TTC549 (cell line): ENCODE results near the gene ZMYND8.
A peak's percentile ranks its signal among the peaks of the same experiment; 100 is the strongest.
"Not testable (repeated sequence)": the region's sequence is repeated elsewhere in the genome, so short reads cannot be mapped to it uniquely, and the experiment has no call there.

Source experiments
- FAIRE-seq: peaks from 2 replicates; lab custom pipeline; 2012; peaks lifted over from hg19 to GRCh38; lab: Jason Lieb, UNC

Gene ZMYND8

DNA sequence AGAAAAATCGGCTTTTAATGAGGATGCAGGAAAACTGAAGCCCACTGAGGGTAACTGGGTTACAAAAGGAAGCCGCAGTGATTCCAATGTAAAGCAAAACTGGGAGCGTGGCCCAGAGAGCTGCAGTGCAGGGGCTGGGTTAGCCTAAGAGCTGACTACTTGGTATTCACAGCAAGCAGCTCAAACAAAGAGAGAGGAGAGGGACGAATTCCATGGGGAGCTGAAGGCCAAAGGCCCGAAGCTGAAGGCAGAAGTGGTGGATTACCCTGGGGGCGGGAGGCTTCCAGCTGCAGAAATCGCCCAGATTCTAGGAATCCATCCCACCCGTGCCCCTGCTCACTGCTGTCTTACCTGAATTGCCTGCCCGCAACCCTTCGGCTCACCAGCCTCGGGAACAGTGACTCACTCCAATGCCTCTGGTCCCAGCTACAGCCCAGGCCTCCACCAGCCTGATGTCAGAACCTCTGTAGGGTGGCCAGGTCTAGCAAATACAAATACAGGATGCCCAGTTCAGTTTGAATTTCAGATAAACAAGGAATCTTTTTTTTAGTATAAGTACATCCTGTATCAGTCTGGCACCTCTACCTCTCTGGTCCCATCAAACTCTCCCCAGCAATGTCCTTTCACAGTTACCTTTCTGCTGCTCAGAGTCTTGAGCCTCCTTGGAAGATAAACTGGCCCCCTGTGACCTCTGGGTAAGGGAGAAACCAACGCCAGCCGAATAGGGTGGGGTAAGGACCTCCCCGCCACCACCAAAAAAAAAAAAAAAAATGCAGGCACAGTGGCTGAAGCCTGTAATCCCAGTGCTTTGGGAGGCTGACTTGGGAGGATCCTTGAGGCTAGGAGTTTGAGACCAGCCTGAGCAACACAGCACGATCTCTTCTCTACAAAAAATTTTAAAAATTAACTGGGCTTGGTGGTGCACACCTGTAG is 14.6 kb upstream of the ZMYND8 start:
- FAIRE-seq = no peak

DNA sequence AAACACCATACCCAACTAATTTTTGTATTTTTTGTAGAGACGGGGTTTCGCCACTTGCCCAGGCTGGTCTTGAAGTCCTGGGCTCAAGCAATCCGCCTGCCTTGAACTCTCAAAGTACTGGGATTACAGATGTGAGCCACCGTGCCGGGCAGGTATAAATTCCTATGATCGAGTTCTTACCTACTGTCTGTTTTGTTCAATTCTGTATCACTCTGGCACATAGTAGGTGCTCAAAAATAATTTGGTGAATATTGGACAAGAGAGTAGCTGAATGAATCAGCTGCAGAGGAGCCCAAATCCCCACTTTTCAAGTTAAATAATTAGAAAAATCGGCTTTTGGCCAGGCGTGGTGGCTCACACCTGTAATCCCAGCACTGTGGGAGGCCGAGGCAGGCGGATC is 13.7 kb upstream of the ZMYND8 start:
- FAIRE-seq = no peak

DNA sequence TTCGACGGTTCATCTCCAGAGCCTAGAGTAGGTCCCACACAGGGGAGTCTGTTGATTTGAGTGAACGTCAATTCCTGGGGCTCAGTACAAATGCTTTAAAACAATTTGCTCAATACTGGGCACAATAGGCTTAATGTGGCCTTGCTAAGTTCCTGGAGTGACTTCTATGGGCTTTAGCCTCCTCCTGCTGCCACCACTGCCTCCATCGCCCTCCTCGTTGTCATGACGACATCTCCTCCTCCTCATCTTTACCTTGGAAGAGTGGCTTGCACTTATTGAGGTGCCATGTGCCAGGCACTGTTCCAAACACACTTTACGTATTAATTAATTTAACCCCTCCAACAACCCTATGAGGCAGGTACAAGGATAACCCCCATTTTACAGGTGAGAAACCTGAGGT is 11.8 kb upstream of the ZMYND8 start:
- no peak for FAIRE-seq

- FAIRE-seq = not testable (repeated sequence)
Observed at GRCh38 chr20:47366301-47366700, 9.8 kb upstream of the ZMYND8 start.

GRCh38 chr20:47365023-47365764 is 8.7 kb upstream of the ZMYND8 start:
- FAIRE-seq = no peak

DNA sequence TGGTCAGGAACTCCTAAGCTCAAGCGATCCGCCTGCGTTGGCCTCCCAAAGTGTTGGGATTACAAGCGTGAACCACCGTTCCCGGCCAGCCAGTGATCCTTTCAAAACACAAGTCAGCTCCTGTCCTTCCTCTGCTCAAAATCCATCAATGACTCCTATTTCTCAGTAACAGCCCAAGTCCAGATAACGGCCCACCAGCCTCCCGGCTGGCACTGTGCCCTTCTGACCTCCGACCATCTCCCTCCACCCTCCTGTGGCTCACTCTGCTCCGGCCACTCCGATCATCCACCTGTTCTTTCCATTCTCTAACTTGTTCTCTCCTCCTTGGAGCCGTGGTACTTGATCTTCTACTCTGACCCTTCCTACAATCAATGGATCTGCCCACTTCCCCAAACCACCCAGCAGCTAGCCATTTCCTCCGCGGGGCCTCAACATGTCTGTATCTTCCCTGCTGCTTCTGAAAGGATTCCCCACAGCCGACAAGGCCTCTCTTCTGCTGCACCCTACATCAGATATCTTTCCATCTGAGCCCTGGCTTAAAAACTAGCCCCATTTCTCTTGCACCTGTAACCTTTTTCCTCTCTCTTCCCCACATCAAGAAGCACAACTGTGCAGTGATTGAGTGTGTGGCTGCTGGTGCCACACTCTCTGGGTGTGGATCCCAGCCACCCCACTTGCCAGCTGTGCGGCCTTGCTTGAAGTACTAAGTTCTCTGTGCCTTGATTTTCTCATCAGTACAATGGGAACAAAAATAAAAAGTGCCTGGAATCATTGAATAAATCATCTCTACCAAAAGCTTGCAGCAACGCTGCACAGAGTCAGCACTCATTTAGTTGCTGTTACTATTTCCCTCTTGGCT is 6.1 kb upstream of the ZMYND8 start:
- FAIRE-seq = no peak

DNA sequence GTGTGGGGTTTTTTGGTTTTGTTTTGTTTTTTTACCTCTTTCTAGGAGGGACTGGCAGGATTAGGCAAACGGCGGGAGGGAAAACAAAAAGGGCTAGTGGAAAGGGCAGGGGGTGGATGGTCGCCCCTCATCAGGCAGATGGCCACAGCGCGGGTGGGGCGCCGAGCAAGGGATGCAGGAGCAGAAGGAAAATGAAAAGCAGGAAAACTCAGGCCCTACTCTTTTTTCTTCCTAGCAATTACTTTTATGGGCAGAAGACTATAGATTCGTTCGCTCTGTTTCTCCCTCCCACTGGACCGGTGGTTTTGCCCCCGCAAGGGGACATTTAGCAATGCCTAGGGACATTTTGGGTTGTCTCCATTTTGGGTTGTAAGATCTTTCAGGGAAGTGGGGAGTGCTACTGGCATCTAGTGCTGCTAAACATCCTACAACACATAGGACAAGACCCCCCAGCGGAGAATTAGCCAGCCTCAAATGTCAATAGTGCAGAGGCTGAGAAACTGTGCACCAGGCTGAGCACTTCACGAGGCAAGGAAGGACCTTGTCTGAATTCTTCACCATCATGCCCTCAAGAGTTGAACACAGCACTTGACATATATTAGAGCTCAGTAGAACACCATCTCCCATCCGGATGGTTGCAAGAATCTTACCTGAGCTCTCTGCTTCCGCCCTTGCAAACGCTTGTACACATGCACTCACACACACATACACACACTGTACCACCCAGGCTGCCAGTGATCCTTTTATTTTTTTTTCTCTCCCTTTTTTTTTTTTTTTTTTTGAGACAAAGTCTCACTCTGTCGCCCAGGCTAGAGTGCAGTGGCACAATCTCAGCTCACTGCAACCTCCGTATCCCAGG is 4.8 kb upstream of the ZMYND8 start:
- FAIRE-seq = no peak

- peak; percentile 43 for FAIRE-seq
Observed at GRCh38 chr20:47360297-47361056, 4.0 kb upstream of the ZMYND8 start.

- FAIRE-seq = no peak
Observed at GRCh38 chr20:47359530-47360296, 3.2 kb upstream of the ZMYND8 start.

- peak; percentile 59 for FAIRE-seq
Observed at GRCh38 chr20:47358672-47359529, 2.4 kb upstream of the ZMYND8 start.

GRCh38 chr20:47358039-47358671 is 1.7 kb upstream of the ZMYND8 start:
- FAIRE-seq = no peak

DNA sequence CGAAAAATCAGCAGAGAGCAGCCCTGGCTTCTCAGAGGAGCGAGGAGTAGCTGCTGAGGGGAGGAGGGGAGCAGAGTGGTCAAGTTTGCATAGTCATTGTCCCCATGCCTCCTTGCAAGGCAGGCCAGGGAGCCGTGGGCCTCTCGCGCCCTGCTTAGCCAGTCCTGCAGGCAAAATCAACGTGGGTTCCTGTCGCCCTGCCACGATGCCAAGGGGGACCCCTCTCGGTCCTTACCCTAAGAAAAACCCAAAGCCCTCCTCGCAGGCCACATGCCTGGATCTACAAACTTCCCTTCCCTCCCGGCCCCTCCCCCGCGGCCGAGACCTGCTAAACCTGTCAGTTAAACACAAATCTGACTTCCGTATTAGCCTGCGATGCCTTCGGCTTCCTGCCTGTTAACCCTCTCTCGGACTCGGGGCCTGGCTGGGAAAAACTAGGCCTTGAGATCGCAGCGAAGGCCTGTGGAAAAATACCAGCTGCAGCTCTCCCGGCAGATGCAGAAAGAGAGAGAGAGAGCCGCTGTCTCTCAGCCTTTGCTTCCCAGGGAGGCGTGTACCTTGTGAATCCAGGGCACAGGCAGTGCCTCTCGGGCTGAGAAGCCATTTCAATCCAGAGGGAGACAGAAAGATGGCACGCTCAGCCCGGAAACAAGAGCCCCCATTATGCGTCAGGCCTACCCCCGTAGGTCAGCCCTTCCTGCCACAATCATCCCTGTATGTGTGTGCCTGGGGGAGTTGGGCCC is 968 bp upstream of the ZMYND8 start:
- FAIRE-seq = no peak

DNA sequence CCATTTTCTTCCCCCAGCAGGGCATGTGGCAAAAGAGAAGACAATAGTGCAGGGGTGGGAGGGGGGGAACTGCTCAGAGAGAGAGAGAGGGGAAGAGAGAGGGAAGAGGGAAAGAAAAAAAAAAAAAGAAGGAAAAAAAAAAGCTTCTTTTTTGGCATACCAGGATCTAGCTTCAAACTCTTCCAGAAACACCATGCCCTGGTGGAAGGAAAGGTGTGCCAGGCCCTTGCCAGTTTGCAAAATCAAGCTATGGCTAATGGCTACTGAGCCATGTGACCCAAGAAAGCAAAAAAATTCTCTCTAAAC is 326 bp downstream of the ZMYND8 start:
- no peak for FAIRE-seq

DNA sequence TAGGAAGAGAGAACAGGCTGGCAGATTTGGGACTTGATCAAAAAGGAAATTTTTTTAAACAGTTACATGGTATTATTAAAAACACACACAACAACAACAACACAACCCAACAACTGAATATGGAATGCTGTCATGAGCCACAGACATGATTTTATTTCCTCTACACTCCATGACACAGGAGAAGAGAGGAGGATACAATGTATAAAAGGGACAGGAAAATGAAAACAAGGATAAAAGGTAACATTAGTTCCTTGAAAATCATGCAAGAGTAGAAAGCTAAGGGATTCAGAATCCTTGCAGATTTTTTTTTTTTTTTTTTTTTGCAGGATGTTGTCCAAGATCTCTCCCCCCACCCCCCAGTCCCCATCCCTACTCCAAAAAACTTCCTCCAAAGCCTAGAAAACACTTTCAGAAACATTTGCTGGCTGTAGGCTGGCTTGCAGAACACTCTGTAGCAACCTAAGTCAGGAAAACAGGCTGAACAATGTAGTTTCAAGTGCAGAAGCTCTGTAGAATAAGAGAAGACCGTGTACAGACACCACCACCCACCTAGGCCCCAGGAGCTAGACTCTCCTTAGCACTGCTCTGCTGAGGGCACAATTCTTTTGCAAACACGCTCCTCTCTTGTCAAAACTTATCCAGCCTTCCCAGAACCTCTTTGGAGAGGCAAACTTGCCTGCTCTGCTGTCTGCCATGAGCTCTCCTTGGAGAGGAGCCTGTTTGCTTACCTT is 845 bp downstream of the ZMYND8 start:
- no peak for FAIRE-seq

- FAIRE-seq = no peak
Observed at GRCh38 chr20:47354714-47355488, 1.6 kb downstream of the ZMYND8 start.

DNA sequence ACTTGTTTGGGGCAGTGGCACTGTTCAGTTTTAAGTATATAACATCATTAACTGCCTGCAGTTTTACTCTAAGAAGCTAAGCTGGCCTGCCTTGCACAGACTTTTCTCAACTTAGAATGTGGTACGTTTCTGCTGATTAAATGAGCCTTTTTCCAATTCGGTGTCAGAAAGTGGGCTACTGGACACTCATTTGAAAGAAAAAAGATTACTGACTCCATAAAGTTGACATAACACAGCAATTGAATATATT is 2.1 kb downstream of the ZMYND8 start:
- no peak for FAIRE-seq
